Measurements from ENCODE around the gene EPAS1. TPM values are rescaled to one million over a fixed set of nuclear protein-coding genes. Genes with fewer than 3 reads are reported as not detected.

The EPAS1 gene
- total RNA-seq, 4 donors from 2014 or later, result 102 to 260 (median 167) TPM

DNA sequence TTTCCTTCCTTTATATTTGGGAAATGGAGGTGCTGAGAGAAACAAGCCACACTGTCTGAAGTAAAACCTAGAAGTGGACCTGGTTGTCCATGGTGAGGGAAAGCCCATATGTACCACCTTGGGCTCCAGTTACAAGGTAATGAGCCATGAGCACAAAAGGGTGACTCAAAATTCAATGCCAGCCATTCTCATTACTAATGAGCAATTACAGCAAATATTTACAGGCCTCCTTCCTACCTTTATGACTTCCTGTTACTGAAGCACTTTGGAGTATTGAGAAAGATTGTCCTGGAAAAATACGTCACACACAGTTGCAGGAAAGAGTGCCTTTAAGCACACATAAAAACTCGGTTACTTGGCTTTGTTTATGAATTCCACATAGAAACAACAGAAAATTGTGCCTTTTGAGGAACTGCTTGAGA is 9.1 kb downstream of the EPAS1 start:
- no peak overlapping the region for H3K4me3 ChIP-seq
- TF ChIP-seq EP300 (IDR thresholded peaks at IDR 0.05; ENCODE audit: low read depth) (no peak), POLR2AphosphoS5 (IDR thresholded peaks at IDR 0.05) (peak in 1 of 3 donors; percentile 51), POLR2A (IDR thresholded peaks at IDR 0.05) (no peak), CTCF (IDR thresholded peaks at IDR 0.05) (no peak)
- no peaks in the 10 kb centered on the region for H3K9me3 ChIP-seq
- DNase-seq, result no peak
- WGBS, 2 donors (ENCODE audit: low coverage in 1 of 2), result 29 to 45% methylated on average over 2 of the region's 2 CpGs
- H3K4me1 ChIP-seq, result peaks cover 24 to 90% (median 53%) of the 10 kb centered on the region in 4 donors
- peak overlapping the region; percentile 73 to 82 (median 78) for H3K27ac ChIP-seq
- H3K36me3 ChIP-seq, result no peaks in the 10 kb centered on the region
- intact Hi-C loops (cut with DNase I; ENCODE audit: low total_unique reads), result loop anchor here (10.0 kb wide), 1 partner anchor 48 kb away; no protein-coding TSS in a partner anchor
- no peaks in the 10 kb centered on the region for H3K27me3 ChIP-seq
- in situ Hi-C loops (cut with MboI; ENCODE audit: low pct_ligation_motif_present in 1 of 4, low pct_unique_long_range_greater_than_20kb in 1 of 4, low sequenced_read_pairs in 3 of 4), result no loop called here

DNA sequence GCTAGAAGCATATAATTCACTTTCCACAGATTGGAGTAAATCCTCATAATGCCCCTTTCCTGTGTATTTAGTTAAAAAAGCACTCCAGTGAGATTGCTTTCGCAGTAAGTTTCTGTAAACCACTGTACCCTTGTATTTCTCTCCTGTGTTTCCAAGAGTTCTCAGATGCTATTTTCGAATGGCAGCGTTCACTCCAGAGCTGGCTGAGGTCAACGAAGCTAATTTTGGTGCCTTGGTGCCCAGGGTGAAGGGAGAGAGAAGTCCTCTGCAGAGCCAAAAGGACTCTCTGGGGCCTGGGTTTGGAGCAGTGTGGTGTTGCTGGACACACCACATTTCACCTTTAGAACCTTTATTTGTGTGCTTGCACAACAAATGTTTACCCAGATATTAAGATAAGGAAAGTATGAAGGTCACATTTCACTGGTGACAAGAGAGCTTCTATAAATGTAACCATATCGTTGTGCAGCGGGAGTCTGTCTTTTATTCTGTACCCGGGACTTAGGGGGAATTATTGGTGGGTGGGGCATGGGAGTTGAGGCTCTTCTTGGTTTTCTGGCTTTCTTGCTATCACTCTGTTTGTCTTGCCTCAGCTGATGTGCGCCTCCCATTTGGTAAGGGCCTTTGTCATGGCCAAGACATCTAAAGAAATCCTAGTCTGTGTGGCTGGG is 9.9 kb downstream of the EPAS1 start:
- H3K27me3 ChIP-seq, result no peaks in the 10 kb centered on the region
- H3K4me1 ChIP-seq, result peaks cover 24 to 93% (median 53%) of the 10 kb centered on the region in 4 donors
- H3K27ac ChIP-seq, result peak overlapping the region; percentile 73 to 82 (median 78)
- no peaks in the 10 kb centered on the region for H3K36me3 ChIP-seq
- no peak for DNase-seq
- H3K9me3 ChIP-seq, result no peaks in the 10 kb centered on the region
- in situ Hi-C loops (cut with MboI; ENCODE audit: low pct_ligation_motif_present in 1 of 4, low pct_unique_long_range_greater_than_20kb in 1 of 4, low sequenced_read_pairs in 3 of 4), result no loop called here
- no peak overlapping the region for H3K4me3 ChIP-seq
- WGBS, 2 donors (ENCODE audit: low coverage in 1 of 2), result 36 to 41% methylated on average over 3 to 8 of the region's 8 CpGs
- TF ChIP-seq POLR2AphosphoS5 (IDR thresholded peaks at IDR 0.05), result peak in 1 of 3 donors; percentile 48
- TF ChIP-seq POLR2A (IDR thresholded peaks at IDR 0.05), result no peak
- intact Hi-C loops (cut with DNase I; ENCODE audit: low total_unique reads), result loop anchor here (10.0 kb wide), 1 partner anchor 48 kb away; no protein-coding TSS in a partner anchor

GRCh38 chr2:46308081-46308480 is 10.9 kb downstream of the EPAS1 start:
- no peak for DNase-seq
- Histone ChIP-seq H3K9me3 (no peaks in the 10 kb centered on the region), H3K36me3 (no peaks in the 10 kb centered on the region), H3K4me1 (peaks cover 24 to 84% (median 50%) of the 10 kb centered on the region in 4 donors), H3K27me3 (no peaks in the 10 kb centered on the region), H3K27ac (peak overlapping the region; percentile 73 to 82 (median 78)), H3K4me3 (no peak overlapping the region)
- WGBS, 2 donors (ENCODE audit: low coverage in 1 of 2), result 32 to 51% methylated on average over 2 of the region's 2 CpGs
- TF ChIP-seq EP300 (IDR thresholded peaks at IDR 0.05; ENCODE audit: low read depth), result no peak
- TF ChIP-seq CTCF (IDR thresholded peaks at IDR 0.05), result no peak
- no peak for TF ChIP-seq POLR2A (IDR thresholded peaks at IDR 0.05)
- no peak for TF ChIP-seq POLR2AphosphoS5 (IDR thresholded peaks at IDR 0.05)
- intact Hi-C loops (cut with DNase I; ENCODE audit: low total_unique reads) (loop anchor here (10.0 kb wide), 1 partner anchor 47 kb away; no protein-coding TSS in a partner anchor), in situ Hi-C loops (cut with MboI; ENCODE audit: low pct_ligation_motif_present in 1 of 4, low pct_unique_long_range_greater_than_20kb in 1 of 4, low sequenced_read_pairs in 3 of 4) (no loop called here)

- Histone ChIP-seq H3K36me3 (no peaks in the 10 kb centered on the region), H3K27ac (peak overlapping the region in 3 of 4 donors; percentile 77 to 82 (median 78)), H3K9me3 (no peaks in the 10 kb centered on the region), H3K4me3 (no peak overlapping the region), H3K27me3 (no peaks in the 10 kb centered on the region), H3K4me1 (peaks cover 24 to 78% (median 45%) of the 10 kb centered on the region in 4 donors)
- in situ Hi-C loops (cut with MboI; ENCODE audit: low pct_ligation_motif_present in 1 of 4, low pct_unique_long_range_greater_than_20kb in 1 of 4, low sequenced_read_pairs in 3 of 4) (no loop called here), intact Hi-C loops (cut with DNase I; ENCODE audit: low total_unique reads) (loop anchor here (10.0 kb wide), 1 partner anchor 46 kb away; no protein-coding TSS in a partner anchor)
- no peak for TF ChIP-seq CTCF (IDR thresholded peaks at IDR 0.05)
- no peak for TF ChIP-seq POLR2AphosphoS5 (IDR thresholded peaks at IDR 0.05)
- TF ChIP-seq POLR2A (IDR thresholded peaks at IDR 0.05), result no peak
- no peak for TF ChIP-seq EP300 (IDR thresholded peaks at IDR 0.05; ENCODE audit: low read depth)
- WGBS, 2 donors (ENCODE audit: low coverage in 1 of 2), result 52 to 75% methylated on average over 2 to 3 of the region's 3 CpGs
- no peak for DNase-seq
These were observed 11.4 kb downstream of the EPAS1 start for GRCh38 chr2:46308629-46309028.

All from transverse colon (tissue), 4 donors.